Nephron (organoid): ENCODE data around the gene IL2RG.

ENCODE experiments used
- H3K27ac Mint-ChIP-seq, 3 experiments: 2 replicates each; pipeline ENCODE4 v1.8.0; 2020; ENCODE audit warnings: mixed read lengths in 3 of 3, mild to moderate bottlenecking in 2 of 3, moderate library complexity in 1 of 3
- H3K27me3 Mint-ChIP-seq: 2 replicates; pipeline ENCODE4 v1.8.0; 2021; ENCODE audit warnings: low read depth, mild to moderate bottlenecking, moderate library complexity, mixed read lengths
- H3K36me3 Mint-ChIP-seq: 2 replicates; pipeline ENCODE4 v1.8.0; 2020; ENCODE audit warnings: low read depth, mixed read lengths
- H3K4me1 Mint-ChIP-seq: 2 replicates; pipeline ENCODE4 v1.8.0; 2020; ENCODE audit warnings: mixed read lengths
- H3K4me3 Mint-ChIP-seq, 3 experiments: 2 replicates each; pipeline ENCODE4 v1.8.0; 2020; ENCODE audit warnings: mild to moderate bottlenecking in 3 of 3, mixed read lengths in 3 of 3, moderate library complexity in 2 of 3
- H3K9me3 Mint-ChIP-seq: 2 replicates; pipeline ENCODE4 v1.8.0; 2020; ENCODE audit warnings: mixed read lengths
- CTCF ChIP-seq, 3 experiments: fragments of 200-600 bp; sonication (generic); IDR thresholded peaks; one replicate each; pipeline ENCODE4 v1.5.0; 2021; ENCODE audit warnings: antibody characterized with exemption in 3 of 3; ENCODE audit not compliant: unreplicated experiment in 3 of 3

IL2RG gene

DNA sequence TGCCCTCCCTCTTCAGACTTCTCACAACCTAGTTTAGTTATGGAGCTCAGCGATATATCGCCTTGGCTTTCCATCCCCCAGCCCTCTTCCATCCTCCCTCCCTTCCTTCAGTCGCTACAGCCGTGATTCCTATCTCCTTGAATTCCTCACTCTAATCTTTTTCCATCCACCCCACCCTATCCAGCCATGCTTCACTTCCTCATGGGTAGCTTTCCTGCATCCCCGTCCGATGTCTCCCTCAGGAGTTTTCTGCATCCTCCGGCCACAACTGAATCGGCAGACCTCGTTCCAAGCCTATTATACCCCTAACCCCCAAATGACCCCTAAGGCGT lies 43.7 kb downstream of the IL2RG start:
- Mint-ChIP-seq H3K27me3 (no peaks in the 10 kb centered on the region), H3K9me3 (peaks cover 2% of the 10 kb centered on the region), H3K36me3 (peaks cover 6% of the 10 kb centered on the region), H3K4me1 (peaks cover 5% of the 10 kb centered on the region), H3K27ac (peak overlapping the region; percentile 87 to 91 (median 87)), H3K4me3 (peak overlapping the region; percentile 91 to 96 (median 96))
- no peak for TF ChIP-seq CTCF (IDR thresholded peaks at IDR 0.05; ENCODE audit: unreplicated experiment in 3 of 3)

- H3K4me1 Mint-ChIP-seq: peaks cover 5% of the 10 kb centered on the region
- H3K36me3 Mint-ChIP-seq: peaks cover 9% of the 10 kb centered on the region
- H3K4me3 Mint-ChIP-seq: peak overlapping the region; percentile 91 to 96 (median 96)
- peaks cover 2% of the 10 kb centered on the region for H3K9me3 Mint-ChIP-seq
- peak overlapping the region in 2 of 3 experiments; percentile 87 to 91 for H3K27ac Mint-ChIP-seq
- H3K27me3 Mint-ChIP-seq: no peaks in the 10 kb centered on the region
- no peak for TF ChIP-seq CTCF (IDR thresholded peaks at IDR 0.05; ENCODE audit: unreplicated experiment in 3 of 3)
Measured at GRCh38 chrX:71067089-71067488, 44.3 kb downstream of the IL2RG start.

GRCh38 chrX:71060127-71060526 lies 51.2 kb downstream of the IL2RG start:
- TF ChIP-seq CTCF (IDR thresholded peaks at IDR 0.05; ENCODE audit: unreplicated experiment in 3 of 3): no peak
- Mint-ChIP-seq H3K36me3 (peaks cover 37% of the 10 kb centered on the region), H3K4me3 (no peak overlapping the region), H3K27ac (no peak overlapping the region), H3K4me1 (no peaks in the 10 kb centered on the region), H3K9me3 (peaks cover 2% of the 10 kb centered on the region), H3K27me3 (no peaks in the 10 kb centered on the region)

DNA sequence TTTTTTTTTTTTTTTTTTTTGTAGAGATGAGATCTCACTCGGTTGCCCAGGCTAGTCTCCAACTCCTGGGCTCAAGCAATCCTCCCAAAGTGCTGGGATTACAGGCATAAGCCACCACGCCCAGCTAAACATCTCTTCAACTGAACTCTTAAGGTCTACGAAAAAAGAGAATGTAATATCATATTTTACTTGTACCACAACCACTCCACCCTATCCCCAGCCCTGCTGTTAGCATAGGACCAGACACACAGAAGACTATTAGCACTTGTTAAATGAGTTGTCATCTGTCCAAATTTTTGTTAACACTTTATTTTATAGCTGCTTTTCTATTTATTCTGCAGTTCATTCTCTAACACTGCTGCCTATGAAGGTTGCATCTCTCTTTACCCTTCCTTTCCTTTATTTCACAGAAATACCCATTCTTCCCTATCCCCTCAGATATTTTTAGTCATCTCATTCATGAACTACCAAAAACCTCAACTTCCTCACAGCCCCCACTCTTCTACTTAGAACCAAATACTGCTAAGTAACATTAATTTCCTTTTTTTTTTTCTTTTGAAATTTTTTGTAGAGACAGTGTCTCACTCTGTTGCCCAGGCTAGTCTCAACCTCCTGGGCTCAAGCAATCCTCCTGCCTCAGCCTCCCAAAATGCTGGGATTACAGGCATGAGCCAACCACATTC lies 53.4 kb downstream of the IL2RG start:
- Mint-ChIP-seq H3K4me3 (no peak overlapping the region), H3K4me1 (no peaks in the 10 kb centered on the region), H3K27me3 (no peaks in the 10 kb centered on the region), H3K36me3 (peaks cover 36% of the 10 kb centered on the region), H3K27ac (no peak overlapping the region), H3K9me3 (no peaks in the 10 kb centered on the region)
- no peak for TF ChIP-seq CTCF (IDR thresholded peaks at IDR 0.05; ENCODE audit: unreplicated experiment in 3 of 3)
